Endothelial cell of umbilical vein (primary cell): ENCODE measurements around the gene KIZ. TPM values are rescaled to one million over a fixed set of nuclear protein-coding genes. Genes with fewer than 3 reads are reported as not detected.

Experiments
- BruUV-seq: library from RNA; stranded (reverse); fragments of 400-500 nt; replicated peaks from 2 replicates; lab custom pipeline; 2021; lab: Mats Ljungman, UMichigan
- CTCF ChIA-PET: fragments of 300-600, 350-600 bp; sonication (Branson Sonifier 250); formaldehyde crosslinking; loops from one replicate; lab custom pipeline; 2021; ENCODE audit warnings: antibody characterized with exemption, inconsistent platforms; lab: Charles Lee
- POLR2A ChIA-PET: fragments of 300-600, 350-600 bp; sonication (Branson Sonifier 250); formaldehyde crosslinking; loops from one replicate; lab custom pipeline; 2021; ENCODE audit warnings: antibody characterized with exemption, inconsistent platforms; lab: Charles Lee
- DNase-seq: peaks from one replicate; pipeline ENCODE4 v3.0.0-alpha.2; 2011; ENCODE audit warnings: low read depth, low spot score
- FAIRE-seq: peaks from 2 replicates; lab custom pipeline; 2011; peaks lifted over from hg19 to GRCh38; lab: Jason Lieb, UNC
- H2AFZ ChIP-seq: 2 replicates; pipeline ENCODE4 v1.6.0; 2012; ENCODE audit warnings: low read depth, low read length, control low read depth, inconsistent platforms
- H3K27ac ChIP-seq: 2 replicates; pipeline ENCODE4 v1.5.1; 2011; ENCODE audit warnings: low read depth, mild to moderate bottlenecking, control low read depth, low read length, moderate library complexity; ENCODE audit not compliant: insufficient read depth
- H3K27me3 ChIP-seq, 2 experiments: 2 replicates each; pipeline versions ENCODE4 v1.6.0 to v1.6.1; 2011; ENCODE audit warnings: low read length in 2 of 2, mixed read lengths in 1 of 2; ENCODE audit not compliant: control insufficient read depth in 2 of 2, insufficient read depth in 2 of 2
- H3K36me3 ChIP-seq, 2 experiments: 2 replicates in 1 of 2; 3 replicates in 1 of 2; pipeline ENCODE4 v1.5.1; 2011; ENCODE audit warnings: low read length in 2 of 2, mild to moderate bottlenecking in 1 of 2, moderate library complexity in 1 of 2; ENCODE audit not compliant: control insufficient read depth in 2 of 2, insufficient read depth in 2 of 2; ENCODE audit errors: extremely low read depth in 1 of 2
- H3K4me1 ChIP-seq: 3 replicates; pipeline ENCODE4 v1.5.1; 2011; ENCODE audit warnings: mild to moderate bottlenecking, low read length; ENCODE audit not compliant: control insufficient read depth, insufficient read depth; ENCODE audit errors: extremely low read depth
- H3K4me2 ChIP-seq: 2 replicates; pipeline ENCODE4 v1.6.1; 2011; ENCODE audit warnings: low read length, control low read depth, mixed read lengths; ENCODE audit not compliant: insufficient read depth
- H3K4me3 ChIP-seq, 3 experiments: fragments of 200-600 bp in 1 of 3; sonication (generic), shearing (Covaris generic) in 1 of 3; replicated peaks in 1 of 3; 2 replicates each; pipeline ENCODE4 v1.5.1; 2011 to 2016; ENCODE audit warnings: control low read depth in 3 of 3, low read length in 3 of 3, mild to moderate bottlenecking in 2 of 3, inconsistent platforms in 1 of 3, low read depth in 1 of 3, moderate library complexity in 1 of 3; ENCODE audit not compliant: insufficient read depth in 1 of 3
- H3K79me2 ChIP-seq: 2 replicates; pipeline ENCODE4 v1.6.0; 2012; ENCODE audit warnings: low read length, inconsistent platforms; ENCODE audit not compliant: control insufficient read depth, insufficient read depth
- H3K9ac ChIP-seq: replicated peaks from 2 replicates; pipeline ENCODE3; 2011; ENCODE audit warnings: low read length, control low read depth; ENCODE audit not compliant: insufficient read depth; ENCODE audit errors: extremely low read depth
- H3K9me1 ChIP-seq: replicated peaks from 3 replicates; pipeline ENCODE4 v1.6.0; 2011; ENCODE audit warnings: mild to moderate bottlenecking, low read length; ENCODE audit not compliant: control insufficient read depth, insufficient read depth; ENCODE audit errors: extremely low read depth
- H3K9me3 ChIP-seq: replicated peaks from 2 replicates; pipeline ENCODE4 v1.5.1; 2012; ENCODE audit warnings: low read length, inconsistent platforms; ENCODE audit not compliant: control insufficient read depth, insufficient read depth
- H4K20me1 ChIP-seq: replicated peaks from 2 replicates; pipeline ENCODE3; 2011; ENCODE audit warnings: mild to moderate bottlenecking, low read length; ENCODE audit not compliant: control insufficient read depth, insufficient read depth; ENCODE audit errors: extremely low read depth
- CTCF ChIP-seq, 2 donors: IDR thresholded peaks; 1 replicate in 1 of 2; 2 replicates in 1 of 2; pipeline ENCODE4 v1.5.1; 2011; ENCODE audit warnings: low read length in 2 of 2, mild to moderate bottlenecking in 2 of 2, moderate library complexity in 2 of 2, control low read depth in 1 of 2, inconsistent platforms in 1 of 2, low read depth in 1 of 2; ENCODE audit not compliant: insufficient read depth in 1 of 2; ENCODE audit errors: extremely low read depth in 1 of 2
- FOS ChIP-seq: IDR thresholded peaks from 2 replicates; pipeline ENCODE4 v1.6.1; 2011; ENCODE audit warnings: mild to moderate bottlenecking, low read length, moderate library complexity, borderline replicate concordance; ENCODE audit not compliant: insufficient read depth
- JUN ChIP-seq: IDR thresholded peaks from 2 replicates; pipeline ENCODE4 v1.6.1; 2011; ENCODE audit warnings: borderline replicate concordance, low read depth; ENCODE audit not compliant: insufficient read length, insufficient read depth
- POLR2A ChIP-seq: IDR thresholded peaks from 2 replicates; pipeline ENCODE4 v1.6.1; 2012; ENCODE audit warnings: low read depth, mild to moderate bottlenecking, control low read depth, low read length
- POLR2AphosphoS5 ChIP-seq: IDR thresholded peaks from 2 replicates; pipeline ENCODE4 v1.6.1; 2012; ENCODE audit warnings: low read depth, mild to moderate bottlenecking, control low read depth, low read length, moderate library complexity; ENCODE audit not compliant: insufficient read depth
- dilution Hi-C: fragments of 300-500 bp; cut with MboI; formaldehyde crosslinking; loops from one replicate; pipeline ENCODE4 v1.15.0; 2019; ENCODE audit warnings: low sequenced_read_pairs; ENCODE audit not compliant: extremely low pct_ligation_motif_present
- intact Hi-C: fragments of 100-400 bp; cut with micrococcal nuclease; formaldehyde crosslinking; loops from one replicate; pipeline ENCODE4 v1.10.0; 2022
- polyA plus RNA-seq, 4 experiments: library from polyadenylated mRNA; depleted of rRNA in 3 of 4; stranded (reverse) in 3 of 4; unstranded in 1 of 4; fragments of >200 nt; gene quantifications; 2 replicates each; pipeline versions ENCODE4 v1.2.1 to v1.2.3, GENCODE V29; 2011 to 2012; ENCODE audit warnings: missing spikeins in 1 of 4
- total RNA-seq: library from RNA; stranded (reverse); gene quantifications from 2 replicates; pipeline ENCODE4 v1.2.3, GENCODE V29; 2021

Gene KIZ
- total and polyA plus RNA-seq, 2 donors (not counting 3 experiments of a cell fraction or from before 2014, with no cell fraction given), result 3.9 to 7.3 TPM

DNA sequence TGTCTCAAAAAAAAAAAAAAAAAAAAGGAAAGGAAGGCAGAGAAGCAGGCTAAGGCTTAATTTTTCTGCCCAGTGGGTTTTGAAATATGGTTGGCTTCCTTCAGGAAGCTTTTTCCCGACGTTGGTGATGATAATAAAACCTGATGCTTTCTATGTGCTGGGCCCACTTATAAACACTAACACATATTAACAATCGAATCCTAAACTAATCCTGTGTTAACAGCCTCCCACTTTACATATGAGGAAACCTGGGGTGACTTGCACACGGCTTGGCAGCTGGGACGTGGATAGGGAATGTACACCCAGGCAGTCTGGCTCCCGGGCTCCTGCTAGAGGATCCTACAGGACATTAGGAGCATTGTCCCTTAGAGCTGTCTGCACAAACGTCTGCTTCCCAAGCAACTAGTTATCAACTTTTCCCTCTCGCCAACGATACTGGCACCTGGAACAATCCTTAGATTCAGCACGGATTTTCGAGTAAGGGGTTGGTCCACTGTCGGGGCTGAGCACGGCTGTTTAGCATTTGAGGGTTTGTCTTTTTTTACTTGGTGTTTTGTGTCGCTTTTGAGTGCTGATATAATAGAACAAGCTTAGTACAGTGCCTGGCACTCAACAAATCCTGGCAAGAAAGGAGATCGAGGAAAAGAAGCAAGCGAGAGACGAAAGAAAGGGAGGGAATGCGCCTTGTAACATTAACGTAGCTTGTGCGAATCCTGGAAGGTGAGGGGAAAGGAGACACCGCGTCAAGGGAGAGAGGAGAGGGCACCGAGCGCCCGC lies 622 bp upstream of the KIZ start:
- FAIRE-seq, result no peak
- H3K4me2 ChIP-seq, result peak overlapping the region; percentile 98
- H3K9ac ChIP-seq, result peak overlapping the region; percentile 1
- H4K20me1 ChIP-seq, result no peaks in the 10 kb centered on the region
- dilution Hi-C loops (no loop called here), intact Hi-C loops (loop anchor here (2.0 to 10.0 kb wide), 6 partner anchors 24 to 270 kb away; partner anchors contain the start of genes NKX2-4 and XRN2)
- H3K36me3 ChIP-seq, result no peaks in the 10 kb centered on the region
- H3K79me2 ChIP-seq, result no peaks in the 10 kb centered on the region
- ChIA-PET POLR2A (no interaction called here), CTCF (interaction anchor here (0.6 to 2.7 kb wide), 9 partner anchors 9 to 380 kb away, joined by 3 to 14 read pairs (median 3); no protein-coding TSS in a partner anchor)
- H3K27me3 ChIP-seq, result peaks cover 0 to 4% of the 10 kb centered on the region in 2 experiments
- no TSS peak for BruUV-seq
- H2AFZ ChIP-seq, result peak overlapping the region; percentile 80
- peaks cover 13% of the 10 kb centered on the region for H3K4me1 ChIP-seq
- no peak for DNase-seq
- no peaks in the 10 kb centered on the region for H3K9me3 ChIP-seq
- H3K27ac ChIP-seq, result no peak overlapping the region
- no peaks in the 10 kb centered on the region for H3K9me1 ChIP-seq
- TF ChIP-seq CTCF (IDR thresholded peaks at IDR 0.05; ENCODE audit: extremely low read depth in 1 of 2, insufficient read depth in 1 of 2, low read depth in 1 of 2, low read length in 2 of 2), result peak in 1 of 2 donors; percentile 15
- TF ChIP-seq POLR2AphosphoS5, result no peak
- H3K4me3 ChIP-seq, result peak overlapping the region; percentile 45 to 70 (median 57)

DNA sequence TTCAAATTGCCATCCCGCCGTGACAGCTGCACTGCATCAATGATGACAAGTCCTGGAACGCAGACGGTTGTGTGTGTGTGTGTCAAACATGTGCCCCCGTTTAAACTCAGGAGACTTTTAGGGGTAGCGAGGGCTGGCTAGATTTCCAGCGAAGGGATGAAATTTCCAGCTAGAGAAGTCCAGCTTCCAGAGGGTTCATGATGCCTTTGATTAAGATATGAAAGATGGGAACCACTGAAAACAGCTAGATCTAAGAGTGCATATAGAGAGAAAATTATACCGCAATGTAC lies 644 bp downstream of the KIZ start:
- peaks cover 0 to 4% of the 10 kb centered on the region in 2 experiments for H3K27me3 ChIP-seq
- ChIA-PET CTCF (interaction anchor here (1.0 to 2.7 kb wide), 6 partner anchors 9 to 379 kb away, joined by 3 to 14 read pairs (median 4); no protein-coding TSS in a partner anchor), POLR2A (interaction anchor here (1.1 kb wide), 1 partner anchor 8 kb away, joined by 3 read pairs; no protein-coding TSS in a partner anchor)
- FAIRE-seq (no peak), DNase-seq (no peak)
- no peaks in the 10 kb centered on the region for H3K36me3 ChIP-seq
- no peaks in the 10 kb centered on the region for H3K79me2 ChIP-seq
- intact Hi-C loops (loop anchor here (2.0 to 10.0 kb wide), 5 partner anchors 111 to 382 kb away; partner anchors contain the start of genes NKX2-4 and XRN2), dilution Hi-C loops (no loop called here)
- peak overlapping the region; percentile 96 for H2AFZ ChIP-seq
- H3K4me3 ChIP-seq, result peak overlapping the region; percentile 57 to 97 (median 83)
- TF ChIP-seq FOS (no peak), JUN (no peak), POLR2A (no peak)
- TSS peak; percentile 36 for BruUV-seq
- H3K9ac ChIP-seq, result peak overlapping the region; percentile 78
- H3K27ac ChIP-seq, result no peak overlapping the region
- H3K4me1 ChIP-seq, result peaks cover 13% of the 10 kb centered on the region
- peak overlapping the region; percentile 92 for H3K4me2 ChIP-seq
- no peaks in the 10 kb centered on the region for H3K9me3 ChIP-seq
- no peaks in the 10 kb centered on the region for H4K20me1 ChIP-seq
- H3K9me1 ChIP-seq, result no peaks in the 10 kb centered on the region
